Fibroblast of lung (primary cell): ENCODE data around the gene ANKRD62.

Experiments used
- CTCF ChIP-seq, 2 donors: IDR thresholded peaks in 1 of 2; conservative IDR thresholded peaks in 1 of 2; 1 replicate in 1 of 2; 2 replicates in 1 of 2; pipeline ENCODE4 v1.5.1; 2011 to 2012; ENCODE audit warnings: low read length in 2 of 2, control low read depth in 1 of 2, inconsistent platforms in 1 of 2, low read depth in 1 of 2, mild to moderate bottlenecking in 1 of 2
- EZH2 ChIP-seq: IDR thresholded peaks from 2 replicates; pipeline ENCODE4 v1.5.1; 2012; ENCODE audit warnings: low read length, control low read depth, mild to moderate bottlenecking; ENCODE audit errors: missing control alignments

- TF ChIP-seq CTCF (conservative IDR thresholded peaks at IDR 0.05 in 1 of 2, IDR thresholded peaks at IDR 0.05 in 1 of 2; ENCODE audit: low read depth in 1 of 2, low read length in 2 of 2) (no peak), EZH2 (no peak)
Observed at GRCh38 chr18:12155996-12156395, 62.4 kb downstream of the ANKRD62 start.
